CD4-positive, alpha-beta T cell treated with Interleukin-15 for 4 hours (primary cell): ENCODE measurements around the gene C19orf12.

Source experiments
- DNase-seq: peaks from one replicate; pipeline ENCODE4 v3.0.0-alpha.2; 2020; ENCODE audit warnings: low spot score

The C19orf12 gene

GRCh38 chr19:29664753-29665214, 50.3 kb downstream of the C19orf12 start:
- DNase-seq, result no peak

- DNase-seq, result no peak
Measured at GRCh38 chr19:29663861-29664752, 51.0 kb downstream of the C19orf12 start.

- DNase-seq, result no peak
Measured at GRCh38 chr19:29662604-29663404, 52.3 kb downstream of the C19orf12 start.

GRCh38 chr19:29662278-29662603, 52.8 kb downstream of the C19orf12 start:
- no peak for DNase-seq

GRCh38 chr19:29660835-29661234, 54.2 kb downstream of the C19orf12 start:
- no peak for DNase-seq

- DNase-seq, result no peak
Measured at GRCh38 chr19:29658221-29658991, 56.7 kb downstream of the C19orf12 start.

- no peak for DNase-seq
Measured at GRCh38 chr19:29655648-29656335, 59.3 kb downstream of the C19orf12 start.

- DNase-seq, result no peak
Measured at GRCh38 chr19:29653398-29653797, 61.7 kb downstream of the C19orf12 start.

GRCh38 chr19:29651622-29652394, 63.3 kb downstream of the C19orf12 start:
- DNase-seq, result no peak

GRCh38 chr19:29650772-29651387, 64.2 kb downstream of the C19orf12 start:
- DNase-seq, result no peak
